Heart right ventricle (tissue), 16 donors: Measurements from ENCODE around the gene PSME1. TPM values are rescaled to one million over a fixed set of nuclear protein-coding genes. Genes with fewer than 3 reads are reported as not detected.

Experiments
- ATAC-seq, 8 donors: fragments of 200-7000 bp; cut with Tn5 transposase; one replicate each; pipeline ENCODE4 v1.9.1; 2020; ENCODE audit warnings: mild to moderate bottlenecking in 8 of 8, moderate library complexity in 8 of 8, moderate number of reproducible peaks in 1 of 8
- DNase-seq, 2 donors: peaks; one replicate each; pipeline ENCODE4 v3.0.0-alpha.2; 2020
- H3K27ac ChIP-seq, 10 donors: fragments of 200-600 bp; sonication (generic) in 2 of 10; one replicate each; pipeline versions ENCODE4 v1.5.0 to v1.8.0; 2020 to 2022; ENCODE audit warnings: mild to moderate bottlenecking in 3 of 10
- H3K27me3 ChIP-seq, 7 donors: fragments of 200-600 bp; one replicate each; pipeline ENCODE4 v1.8.0; 2021 to 2022; ENCODE audit warnings: mild to moderate bottlenecking in 2 of 7
- H3K36me3 ChIP-seq, 9 donors: fragments of 200-600 bp; sonication (generic) in 1 of 9; one replicate each; pipeline versions ENCODE4 v1.5.0 to v1.8.0; 2020 to 2022; ENCODE audit warnings: mild to moderate bottlenecking in 2 of 9
- H3K4me1 ChIP-seq, 9 donors: fragments of 200-600 bp; sonication (generic) in 1 of 9; one replicate each; pipeline versions ENCODE4 v1.5.0 to v1.8.0; 2020 to 2022; ENCODE audit warnings: mild to moderate bottlenecking in 4 of 9
- H3K4me3 ChIP-seq, 10 donors: fragments of 200-600 bp; sonication (generic) in 2 of 10; one replicate each; pipeline versions ENCODE4 v1.5.0 to v1.8.0; 2020 to 2022; ENCODE audit warnings: mild to moderate bottlenecking in 7 of 10, moderate library complexity in 2 of 10
- H3K9me3 ChIP-seq, 11 donors: fragments of 200-600 bp in 10 of 11; sonication (generic) in 2 of 11; one replicate each; pipeline versions ENCODE4 v1.5.0 to v1.8.0; 2013 to 2022; ENCODE audit warnings: mild to moderate bottlenecking in 2 of 11, control low read depth in 1 of 11, moderate library complexity in 1 of 11
- CTCF ChIP-seq, 9 donors: fragments of 200-600 bp; sonication (generic) in 2 of 9; IDR thresholded peaks; one replicate each; pipeline versions ENCODE4 v1.5.0 to v1.8.0; 2021 to 2022; ENCODE audit warnings: antibody characterized with exemption in 9 of 9, mild to moderate bottlenecking in 5 of 9, moderate library complexity in 1 of 9
- WGBS, 2 donors: extraction: QIAGEN DNeasy Blood & Tissue Kit; methylation state at CpG; one replicate each; pipeline ENCODE4 v1.1.7; 2013; ENCODE audit warnings: inconsistent platforms in 1 of 2; 5-methylcytosine and 5-hydroxymethylcytosine counted together
- intact Hi-C, 10 donors: fragments of 100-400 bp; cut with DNase I; formaldehyde crosslinking; loops; one replicate each; pipeline versions ENCODE4 v1.11.1 to v1.14.2; 2022
- polyA plus RNA-seq, 2 donors: library from polyadenylated mRNA; stranded (reverse); fragments of 200-250 nt; gene quantifications; one replicate each; pipeline ENCODE4 v1.2.3, GENCODE V29; 2013
- total RNA-seq, 10 donors: library from RNA; stranded (reverse); fragmentation: NEBNext Ultra II Directional in 3 of 10; extraction: Animal tissue kit (Norgen Biotek cat#: 25700) in 3 of 10; gene quantifications; one replicate each; pipeline versions ENCODE4 v1.2.1 to v1.2.4, GENCODE V29; 2021 to 2023
- donor health status: Arrhythmogenic right ventricular cardiomyopathy.
- donor health status: ischemic (EF 13 %, LVEDD 7.1; RV severe dilation, severe dysfunction).
- donor health status: healthy with polysubstance abuse.
- donor health status: DM: no; HTN: yes; CAD: no.
- donor health status: DM: no; HTN: no; CAD: no.
- donor health status: ischemic (EF 25% LVEDD 6.9; RV normal size, moderate dysfunction).
- donor health status: ischemic (EF 25% LVEDD 5.7; RV mildly dilated, moderate dysfunction).
- donor health status: healthy.
- donor health status: DM: yes; HTN: yes; CAD: no.
- donor health status: Ischemic cardiomyopathy.
- donor health status: ischemic (EF 35%, LVEDD 5.7; RV mildly dilated, moderate dysfunction).
- donor health status: nonischemic (EF 11% LVEDD 7.7; RV severe dilation, severe dysfunction).
- donor health status: DM: yes; HTN: yes; CAD: no.
- donor health status: PGD.
- donor health status: ischemic (EF 29% LVEDD 5.4; RV normal size, mild dysfunction).
- donor health status: nonischemic (EF 23%, LVEDD 6.1; RV moderate dilation, normal function).

PSME1 gene
- total and polyA plus RNA-seq, 12 donors, result 84.3 to 341 (median 103) TPM

GRCh38 chr14:24130717-24131548 is 5.1 kb upstream of the PSME1 start:
- H3K27me3 ChIP-seq, result no peaks in the 10 kb centered on the region
- intact Hi-C loops, result loop anchor here in 3 of 10 donors (1.0 to 2.0 kb wide), 2 partner anchors 16 kb away; partner anchors contain the start of genes DCAF11 (in 2 of the 3) and NRL (in 2 of the 3)
- peak overlapping the region; percentile 81 to 98 (median 94) for H3K27ac ChIP-seq
- no peaks in the 10 kb centered on the region for H3K9me3 ChIP-seq
- no peaks in the 10 kb centered on the region for H3K36me3 ChIP-seq
- DNase-seq (peak; percentile 77 to 83), ATAC-seq (peak; percentile 52 to 87 (median 78))
- no peak for TF ChIP-seq CTCF (IDR thresholded peaks at IDR 0.05)
- peaks cover 14 to 41% (median 26%) of the 10 kb centered on the region in 9 donors for H3K4me1 ChIP-seq
- 12 to 26% methylated on average over 7 of the region's 7 CpGs for WGBS, 2 donors
- H3K4me3 ChIP-seq, result peak overlapping the region in 9 of 10 donors; percentile 10 to 50 (median 41)

GRCh38 chr14:24131549-24131966 is 4.4 kb upstream of the PSME1 start:
- peak in 1 of 2 donors; percentile 44 for DNase-seq
- Histone ChIP-seq H3K36me3 (no peaks in the 10 kb centered on the region), H3K9me3 (no peaks in the 10 kb centered on the region), H3K27me3 (no peaks in the 10 kb centered on the region), H3K4me1 (peaks cover 14 to 44% (median 33%) of the 10 kb centered on the region in 9 donors), H3K27ac (peak overlapping the region; percentile 81 to 98 (median 94)), H3K4me3 (peak overlapping the region; percentile 2 to 50 (median 36))
- 36 to 41% methylated on average over 15 of the region's 15 CpGs for WGBS, 2 donors
- TF ChIP-seq CTCF (IDR thresholded peaks at IDR 0.05), result no peak
- peak in 6 of 8 donors; percentile 21 to 55 (median 46) for ATAC-seq
- intact Hi-C loops, result loop anchor here in 3 of 10 donors (1.0 to 2.0 kb wide), 2 partner anchors 16 to 17 kb away; partner anchors contain the start of genes DCAF11 (in 2 of the 3) and NRL (in 2 of the 3)

GRCh38 chr14:24132061-24132685 is 3.8 kb upstream of the PSME1 start:
- Histone ChIP-seq H3K27ac (peak overlapping the region; percentile 81 to 98 (median 94)), H3K4me3 (peak overlapping the region; percentile 2 to 50 (median 36))

More at GRCh38 chr14:24132061-24132685, 3.8 kb upstream of the PSME1 start:
- peaks cover 20 to 50% (median 39%) of the 10 kb centered on the region in 9 donors for H3K4me1 ChIP-seq
- WGBS, 2 donors, result 31 to 35% methylated on average over 24 of the region's 24 CpGs
- no peak for TF ChIP-seq CTCF (IDR thresholded peaks at IDR 0.05)
- intact Hi-C loops, result no loop called here
- DNase-seq (peak in 1 of 2 donors; percentile 50), ATAC-seq (peak in 4 of 8 donors; percentile 1 to 8 (median 6))
- H3K9me3 ChIP-seq, result no peaks in the 10 kb centered on the region
- H3K36me3 ChIP-seq, result peaks cover 0 to 2% (median 0%) of the 10 kb centered on the region in 9 donors
- no peaks in the 10 kb centered on the region for H3K27me3 ChIP-seq
